ENCODE results near the gene ABCG2. TPM values are rescaled to one million over a fixed set of nuclear protein-coding genes. Genes with fewer than 3 reads are reported as not detected.

The ABCG2 gene
- total and polyA plus RNA-seq, 2 of the 8 experiments (the other 6 are each of a cell fraction or from before 2014, with no cell fraction given) = 2.4 to 4.6 TPM

- Histone ChIP-seq H3K4me3 (ENCODE audit: extremely low read depth in 1 of 4, insufficient read depth in 2 of 4, low read depth in 3 of 4, low read length in 4 of 4) (no peak overlapping the region), H2BK5ac (ENCODE audit: low read depth, low read length) (no peak overlapping the region), H4K20me1 (replicated peaks in 1 of 2; ENCODE audit: control insufficient read depth in 1 of 2, insufficient read depth in 2 of 2, low read length in 2 of 2) (no peaks in the 10 kb centered on the region), H3K9me3 (ENCODE audit: insufficient read depth in 2 of 2, low read depth in 1 of 2, low read length in 1 of 2) (no peaks in the 10 kb centered on the region), H3K23me2 (ENCODE audit: low read depth, low read length) (no peaks in the 10 kb centered on the region), H3K9ac (replicated peaks in 1 of 4; ENCODE audit: extremely low read depth in 1 of 4, low read depth in 3 of 4, low read length in 3 of 4) (no peak overlapping the region), H2BK15ac (ENCODE audit: low read length) (no peak overlapping the region), H3K4me2 (ENCODE audit: insufficient read depth in 1 of 2, low read depth in 2 of 2, low read length in 2 of 2) (no peak overlapping the region), H3K23ac (ENCODE audit: insufficient read length) (no peak overlapping the region), H2AK5ac (ENCODE audit: low read depth, low read length) (no peak overlapping the region), H3K4ac (replicated peaks; ENCODE audit: insufficient read length, low read depth, low read length) (no peak overlapping the region), H3K36me3 (ENCODE audit: control insufficient read depth in 2 of 4, insufficient read depth in 4 of 4, low read length in 3 of 4) (peaks cover 0 to 4% (median 0%) of the 10 kb centered on the region in 4 experiments; a peak in 1 of 8 replicates), H2BK120ac (replicated peaks; ENCODE audit: low read depth, low read length) (no peak overlapping the region), H2BK12ac (ENCODE audit: low read depth, low read length) (no peak overlapping the region), H3K27me3 (replicated peaks in 1 of 4; ENCODE audit: control insufficient read depth in 3 of 4, extremely low read depth in 1 of 4, insufficient read depth in 3 of 4, low read length in 3 of 4) (no peaks in the 10 kb centered on the region), H3K79me1 (ENCODE audit: low read depth, low read length) (no peaks in the 10 kb centered on the region), H3K14ac (ENCODE audit: insufficient read length) (no peak overlapping the region), H3K4me1 (replicated peaks in 1 of 4; ENCODE audit: control insufficient read depth in 3 of 4, insufficient read depth in 4 of 4, low read length in 3 of 4) (peaks cover 0 to 3% (median 0%) of the 10 kb centered on the region in 4 experiments; a peak in 4 of 7 replicates), H2AFZ (ENCODE audit: low read length) (no peak overlapping the region), H3K27ac (ENCODE audit: low read depth, low read length) (no peak overlapping the region), H3K79me2 (ENCODE audit: control insufficient read depth in 1 of 2, insufficient read depth in 2 of 2, low read length in 2 of 2) (no peaks in the 10 kb centered on the region), H3K18ac (ENCODE audit: extremely low read depth, low read length) (no peak overlapping the region), H4K91ac (replicated peaks; ENCODE audit: insufficient read length, low read length) (no peak overlapping the region), H4K5ac (ENCODE audit: insufficient read length, low read depth, low read length) (no peak overlapping the region), H3K56ac (replicated peaks; ENCODE audit: insufficient read length, low read depth, low read length) (no peak overlapping the region), H2BK20ac (ENCODE audit: low read length) (no peak overlapping the region), H4K8ac (ENCODE audit: extremely low read depth, insufficient read depth, low read length) (no peak overlapping the region)
- DNase-seq (ENCODE audit: low read depth in 1 of 2, low spot score in 2 of 2) (no peak), FAIRE-seq (no peak)
- ChIA-PET POLR2A (ENCODE audit: partially characterized antibody) (interaction anchor here (0.8 kb wide), 1 partner anchor 13 kb away, joined by 3 read pairs; no protein-coding TSS in a partner anchor), CTCF (ENCODE audit: partially characterized antibody) (no interaction called here)
- 91% methylated on average over 2 of the region's 2 CpGs; no CpG with 5 or more reads in 1 of the 2 experiments for WGBS, 2 experiments (ENCODE audit: extremely low coverage in 1 of 2, insufficient coverage in 1 of 2, insufficient read length in 1 of 2, insufficient replicate concordance in 2 of 2, low coverage in 1 of 2, low lambda C conversion rate in 2 of 2, missing lambda C conversion rate in 1 of 2)
- no peak for TF ChIP-seq RAD21 (IDR thresholded peaks at IDR 0.05 in 1 of 2, conservative IDR thresholded peaks at IDR 0.05 in 1 of 2; ENCODE audit: low read depth in 2 of 2, low read length in 2 of 2)
- TF ChIP-seq, protein P1, sequence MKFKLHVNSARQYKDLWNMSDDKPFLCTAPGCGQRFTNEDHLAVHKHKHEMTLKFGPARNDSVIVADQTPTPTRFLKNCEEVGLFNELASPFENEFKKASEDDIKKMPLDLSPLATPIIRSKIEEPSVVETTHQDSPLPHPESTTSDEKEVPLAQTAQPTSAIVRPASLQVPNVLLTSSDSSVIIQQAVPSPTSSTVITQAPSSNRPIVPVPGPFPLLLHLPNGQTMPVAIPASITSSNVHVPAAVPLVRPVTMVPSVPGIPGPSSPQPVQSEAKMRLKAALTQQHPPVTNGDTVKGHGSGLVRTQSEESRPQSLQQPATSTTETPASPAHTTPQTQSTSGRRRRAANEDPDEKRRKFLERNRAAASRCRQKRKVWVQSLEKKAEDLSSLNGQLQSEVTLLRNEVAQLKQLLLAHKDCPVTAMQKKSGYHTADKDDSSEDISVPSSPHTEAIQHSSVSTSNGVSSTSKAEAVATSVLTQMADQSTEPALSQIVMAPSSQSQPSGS (IDR thresholded peaks at IDR 0.05; ENCODE audit: low read length) = no peak
- no peak for TF ChIP-seq GTF2F1 (IDR thresholded peaks at IDR 0.05; ENCODE audit: borderline replicate concordance, low read depth, low read length)
- no peak for TF ChIP-seq SP2 (IDR thresholded peaks at IDR 0.05; ENCODE audit: low read length)
- no peak for TF ChIP-seq CTCF (IDR thresholded peaks at IDR 0.05; ENCODE audit: control extremely low read depth in 1 of 3, insufficient read depth in 1 of 3, low read depth in 1 of 3, low read length in 3 of 3)
- TF ChIP-seq JUND (IDR thresholded peaks at IDR 0.05; ENCODE audit: low read length) = no peak
- no peak for TF ChIP-seq CBX8 (IDR thresholded peaks at IDR 0.05; ENCODE audit: borderline replicate concordance, low read depth, low read length)
- no peak for TF ChIP-seq HDAC6 (IDR thresholded peaks at IDR 0.05; ENCODE audit: low read depth, low read length)
- TF ChIP-seq TAF7 (optimal IDR thresholded peaks at IDR 0.05; ENCODE audit: borderline replicate concordance, low read depth, low read length) = no peak
- no peak for TF ChIP-seq BACH1 (IDR thresholded peaks at IDR 0.05; ENCODE audit: low read length)
These were observed 21.3 kb downstream of the ABCG2 start for GRCh38 chr4:88137112-88137511.
